SK-N-SH (cell line): ENCODE measurements around the gene NPTX1. TPM values are rescaled to one million over a fixed set of nuclear protein-coding genes. Genes with fewer than 3 reads are reported as not detected.

ENCODE experiments used
- CTCF ChIA-PET: fragments of 300-600, 350-600 bp; formaldehyde crosslinking; extraction: SDS; loops from one replicate; lab custom pipeline; 2021; lab: Yijun Ruan, JAX
- POLR2A ChIA-PET: fragments of 350-600 bp; sonication (Branson Sonifier 250); formaldehyde crosslinking; extraction: SDS; loops from one replicate; lab custom pipeline; 2020; ENCODE audit warnings: antibody characterized with exemption, inconsistent platforms; lab: Yijun Ruan, JAX
- DNase-seq: peaks from one replicate; pipeline ENCODE4 v3.0.0; 2012
- H2AFZ ChIP-seq: fragments of 200-600 bp; sonication (generic); 2 replicates; pipeline ENCODE4 v1.8.1; 2016; ENCODE audit warnings: antibody characterized with exemption, mild to moderate bottlenecking, low read depth
- H3F3A ChIP-seq: fragments of 200-600 bp; sonication (generic); replicated peaks from 2 replicates; pipeline ENCODE3; 2016; ENCODE audit warnings: antibody characterized with exemption, mild to moderate bottlenecking; ENCODE audit not compliant: insufficient read depth
- H3K27ac ChIP-seq, 2 experiments: fragments of 200-500 bp in 1 of 2; fragments of 200-600 bp in 1 of 2; sonication (Bioruptor generic) in 1 of 2; sonication (generic), shearing (Covaris generic) in 1 of 2; 2 replicates each; pipeline versions ENCODE4 v1.5.1 to v1.6.1; 2014 to 2016; ENCODE audit warnings: low read depth in 2 of 2, inconsistent platforms in 1 of 2, low read length in 1 of 2, mild to moderate bottlenecking in 1 of 2, mixed read lengths in 1 of 2
- H3K27me3 ChIP-seq: fragments of 200-600 bp; sonication (generic), shearing (Covaris generic); 2 replicates; pipeline ENCODE4 v1.6.1; 2016; ENCODE audit warnings: mixed run types; ENCODE audit not compliant: insufficient read depth
- H3K36me3 ChIP-seq, 2 experiments: fragments of 200-500 bp in 1 of 2; fragments of 200-600 bp in 1 of 2; sonication (Bioruptor generic) in 1 of 2; sonication (generic) in 1 of 2; replicated peaks in 1 of 2; 2 replicates each; pipeline versions ENCODE3 to v1.5.1; 2014 to 2016; ENCODE audit warnings: low read length in 1 of 2, mild to moderate bottlenecking in 1 of 2; ENCODE audit not compliant: insufficient read depth in 2 of 2, control insufficient read depth in 1 of 2
- H3K4me1 ChIP-seq, 2 experiments: fragments of 200-500 bp in 1 of 2; fragments of 200-600 bp in 1 of 2; sonication (Bioruptor generic) in 1 of 2; sonication (generic), shearing (Covaris generic) in 1 of 2; 2 replicates each; pipeline versions ENCODE4 v1.5.1 to v1.6.1; 2014 to 2016; ENCODE audit warnings: low read depth in 1 of 2, low read length in 1 of 2, mixed run types in 1 of 2; ENCODE audit not compliant: insufficient read depth in 2 of 2, control insufficient read depth in 1 of 2
- H3K4me2 ChIP-seq: fragments of 200-600 bp; sonication (generic), shearing (Covaris generic); 2 replicates; pipeline ENCODE4 v1.6.1; 2017; ENCODE audit warnings: mixed run types
- H3K4me3 ChIP-seq, 2 experiments: fragments of 200-500 bp in 1 of 2; fragments of 200-600 bp in 1 of 2; sonication (Bioruptor generic) in 1 of 2; sonication (generic), shearing (Covaris generic) in 1 of 2; 2 replicates each; pipeline versions ENCODE4 v1.5.1 to v1.8.1; 2014 to 2016; ENCODE audit warnings: low read depth in 2 of 2, inconsistent platforms in 1 of 2, low read length in 1 of 2, mild to moderate bottlenecking in 1 of 2, mixed read lengths in 1 of 2, moderate library complexity in 1 of 2
- H3K79me2 ChIP-seq: fragments of 200-600 bp; sonication (generic); 2 replicates; pipeline ENCODE4 v1.8.1; 2017; ENCODE audit warnings: mild to moderate bottlenecking; ENCODE audit not compliant: insufficient read depth
- H3K9ac ChIP-seq: fragments of 200-600 bp; sonication (generic); 2 replicates; pipeline ENCODE4 v1.6.1; 2017; ENCODE audit warnings: mixed run types
- H3K9me2 ChIP-seq: fragments of 200-600 bp; sonication (generic); 2 replicates; pipeline ENCODE4 v1.6.1; 2017; ENCODE audit warnings: mixed run types
- H3K9me3 ChIP-seq: fragments of 200-600 bp; sonication (generic); 2 replicates; pipeline ENCODE4 v1.6.1; 2017; ENCODE audit warnings: mixed run types, mild to moderate bottlenecking, moderate library complexity
- H4K20me1 ChIP-seq: fragments of 200-600 bp; sonication (generic); 2 replicates; pipeline ENCODE4 v1.6.1; 2017; ENCODE audit warnings: mild to moderate bottlenecking, mixed run types; ENCODE audit not compliant: insufficient read depth
- CHD2 ChIP-seq: fragments of 150-350 bp; IDR thresholded peaks from 2 replicates; pipeline ENCODE4 v1.6.1; 2018; ENCODE audit warnings: low read length; ENCODE audit not compliant: partially characterized antibody
- FOXJ3 ChIP-seq: sonication (generic); formaldehyde crosslinking; IDR thresholded peaks from 2 replicates; pipeline ENCODE4 v1.5.1; 2020; ENCODE audit warnings: mild to moderate bottlenecking, missing genetic modification reagents
- FOXM1 ChIP-seq: IDR thresholded peaks from 2 replicates; pipeline ENCODE4 v1.4.0; 2012; ENCODE audit warnings: low read depth, mild to moderate bottlenecking
- GABPA ChIP-seq: IDR thresholded peaks from 2 replicates; pipeline ENCODE4 v1.4.0; 2012; ENCODE audit warnings: low read depth, mild to moderate bottlenecking
- GATA2 ChIP-seq: sonication (generic); formaldehyde crosslinking; IDR thresholded peaks from 2 replicates; pipeline ENCODE4 v1.5.0; 2020; ENCODE audit warnings: mild to moderate bottlenecking, missing genetic modification reagents
- JUND ChIP-seq: IDR thresholded peaks from 2 replicates; pipeline ENCODE4 v1.4.0; 2012
- RAD21 ChIP-seq: IDR thresholded peaks from 2 replicates; pipeline ENCODE4 v1.6.1; 2012; ENCODE audit warnings: mild to moderate bottlenecking, low read length
- RFX5 ChIP-seq: IDR thresholded peaks from 2 replicates; pipeline ENCODE4 v1.6.1; 2012; ENCODE audit warnings: mild to moderate bottlenecking, improper control_type of control experiment, low read length
- RXRA ChIP-seq: IDR thresholded peaks from 2 replicates; pipeline ENCODE4 v1.4.0; 2012; ENCODE audit warnings: low read depth, mild to moderate bottlenecking, borderline replicate concordance
- TAF1 ChIP-seq: IDR thresholded peaks from 2 replicates; pipeline ENCODE4 v1.6.1; 2012; ENCODE audit warnings: low read depth, mild to moderate bottlenecking, low read length, moderate library complexity, borderline replicate concordance
- TCF12 ChIP-seq: IDR thresholded peaks from 2 replicates; pipeline ENCODE4 v1.4.0; 2012
- TEAD4 ChIP-seq: IDR thresholded peaks from 2 replicates; pipeline ENCODE4 v1.4.0; 2012; ENCODE audit warnings: mild to moderate bottlenecking, borderline replicate concordance; ENCODE audit not compliant: insufficient read depth
- WGBS: methylation state at CpG from one replicate; pipeline ENCODE4 v1.1.6; 2017; ENCODE audit warnings: low lambda C conversion rate; 5-methylcytosine and 5-hydroxymethylcytosine counted together
- polyA plus RNA-seq, 3 experiments: library from polyadenylated mRNA; depleted of rRNA; stranded (reverse); fragments of >200 nt; gene quantifications; 2 replicates each; pipeline ENCODE4 v1.2.3, GENCODE V29; 2012
- TF ChIP-seq, protein P1 (sequence below): IDR thresholded peaks from 2 replicates; pipeline ENCODE4; 2012
- TF ChIP-seq, protein P2 (sequence below): fragments of 150-350 bp; IDR thresholded peaks from 2 replicates; pipeline ENCODE4 v1.6.1; 2017; ENCODE audit warnings: antibody characterized with exemption, low read length, low read depth, borderline replicate concordance
- TF ChIP-seq, protein P3 (sequence below): IDR thresholded peaks from 2 replicates; pipeline ENCODE4 v1.4.0; 2012; ENCODE audit warnings: low read depth, borderline replicate concordance
- TF ChIP-seq, protein P4 (sequence below): IDR thresholded peaks from 2 replicates; pipeline ENCODE4 v1.4.0; 2012; ENCODE audit warnings: low read depth, borderline replicate concordance
- TF ChIP-seq, protein P5 (sequence below): IDR thresholded peaks from 2 replicates; pipeline ENCODE4 v1.6.1; 2012; ENCODE audit warnings: mild to moderate bottlenecking, low read depth, low read length, moderate library complexity

NPTX1 gene
- polyA plus RNA-seq, 1 of the 3 experiments (the other 2 are of a cell fraction), result 0.05 TPM

DNA sequence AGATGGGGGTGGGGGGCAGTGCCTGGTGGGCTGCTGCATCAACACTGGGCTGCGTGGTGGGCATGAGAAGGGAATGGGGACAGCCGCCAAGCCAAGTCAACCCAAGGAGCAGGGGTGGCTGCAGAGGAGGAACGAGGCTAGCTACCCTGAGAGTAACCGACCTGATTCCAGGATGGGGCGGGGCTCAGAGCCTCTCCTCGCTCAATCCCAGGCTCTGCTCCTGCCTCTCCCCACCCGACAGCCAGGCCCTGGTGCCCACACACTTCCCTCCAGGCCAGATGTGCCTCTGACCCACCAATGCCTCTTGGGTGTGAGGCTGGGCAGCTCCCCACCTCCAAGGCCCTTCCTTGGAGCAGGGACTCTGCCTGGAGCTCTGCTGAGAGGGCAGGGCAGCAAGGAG, 2.7 kb downstream of the NPTX1 start (continued):
- TF ChIP-seq, protein P1, sequence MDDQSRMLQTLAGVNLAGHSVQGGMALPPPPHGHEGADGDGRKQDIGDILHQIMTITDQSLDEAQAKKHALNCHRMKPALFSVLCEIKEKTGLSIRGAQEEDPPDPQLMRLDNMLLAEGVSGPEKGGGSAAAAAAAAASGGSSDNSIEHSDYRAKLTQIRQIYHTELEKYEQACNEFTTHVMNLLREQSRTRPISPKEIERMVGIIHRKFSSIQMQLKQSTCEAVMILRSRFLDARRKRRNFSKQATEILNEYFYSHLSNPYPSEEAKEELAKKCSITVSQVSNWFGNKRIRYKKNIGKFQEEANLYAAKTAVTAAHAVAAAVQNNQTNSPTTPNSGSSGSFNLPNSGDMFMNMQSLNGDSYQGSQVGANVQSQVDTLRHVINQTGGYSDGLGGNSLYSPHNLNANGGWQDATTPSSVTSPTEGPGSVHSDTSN, result no peak
- TF ChIP-seq RAD21, result no peak

DNA sequence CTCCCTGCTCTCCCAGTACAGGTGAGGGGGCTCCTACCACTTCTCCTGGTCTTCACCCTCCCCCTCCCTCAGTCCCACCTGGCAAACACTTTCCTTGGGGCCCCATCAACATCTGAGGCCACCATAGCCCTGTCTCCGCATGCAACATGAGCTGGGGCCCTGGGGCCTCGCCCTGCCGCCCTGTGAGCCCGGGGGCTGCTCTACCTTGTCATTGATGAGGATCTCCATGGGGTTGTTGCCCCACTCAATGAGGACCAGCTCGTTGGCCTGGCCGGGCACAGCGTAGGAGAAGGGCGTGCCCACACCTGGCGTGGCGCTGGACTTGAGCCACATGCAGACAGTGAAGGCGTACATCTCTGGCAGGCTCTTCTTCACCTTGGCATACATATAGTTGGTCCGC, 3.4 kb downstream of the NPTX1 start:
- no peak overlapping the region for H3K4me3 ChIP-seq
- CTCF ChIA-PET, result interaction anchor here (0.7 to 7.6 kb wide), 16 partner anchors 8 to 509 kb away, joined by 3 to 71 read pairs (median 4); partner anchors contain the start of gene GAA
- H3K79me2 ChIP-seq, result no peaks in the 10 kb centered on the region
- H3K4me2 ChIP-seq, result no peak overlapping the region
- peaks cover 14% of the 10 kb centered on the region for H4K20me1 ChIP-seq
- H3K4me1 ChIP-seq, result peaks cover 0 to 20% of the 10 kb centered on the region in 2 experiments; a peak in 1 of 4 replicates
- no peak overlapping the region for H3K27ac ChIP-seq
- no peak overlapping the region for H2AFZ ChIP-seq
- H3K9me3 ChIP-seq, result no peaks in the 10 kb centered on the region
- H3K9ac ChIP-seq, result no peak overlapping the region
- no peaks in the 10 kb centered on the region for H3K36me3 ChIP-seq
- no peak for DNase-seq
- H3F3A ChIP-seq, result no peaks in the 10 kb centered on the region
- POLR2A ChIA-PET, result interaction anchor here (1.0 to 1.8 kb wide), 2 partner anchors 18 to 72 kb away, joined by 3 to 9 read pairs; partner anchors contain the start of gene RPTOR
- H3K27me3 ChIP-seq, result peaks cover 99% of the 10 kb centered on the region
- 54% methylated on average over 10 of the region's 12 CpGs for whole genome bisulfite sequencing
- TF ChIP-seq, protein P2, sequence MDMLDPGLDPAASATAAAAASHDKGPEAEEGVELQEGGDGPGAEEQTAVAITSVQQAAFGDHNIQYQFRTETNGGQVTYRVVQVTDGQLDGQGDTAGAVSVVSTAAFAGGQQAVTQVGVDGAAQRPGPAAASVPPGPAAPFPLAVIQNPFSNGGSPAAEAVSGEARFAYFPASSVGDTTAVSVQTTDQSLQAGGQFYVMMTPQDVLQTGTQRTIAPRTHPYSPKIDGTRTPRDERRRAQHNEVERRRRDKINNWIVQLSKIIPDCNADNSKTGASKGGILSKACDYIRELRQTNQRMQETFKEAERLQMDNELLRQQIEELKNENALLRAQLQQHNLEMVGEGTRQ, result no peak
- TF ChIP-seq RXRA (no peak), RFX5 (no peak), JUND (no peak), GATA2 (CRISPR knock-in tag) (no peak), FOXM1 (no peak), TCF12 (no peak), GABPA (no peak), TAF1 (no peak), FOXJ3 (no peak), TEAD4 (no peak), CHD2 (no peak)
- TF ChIP-seq, protein P3, sequence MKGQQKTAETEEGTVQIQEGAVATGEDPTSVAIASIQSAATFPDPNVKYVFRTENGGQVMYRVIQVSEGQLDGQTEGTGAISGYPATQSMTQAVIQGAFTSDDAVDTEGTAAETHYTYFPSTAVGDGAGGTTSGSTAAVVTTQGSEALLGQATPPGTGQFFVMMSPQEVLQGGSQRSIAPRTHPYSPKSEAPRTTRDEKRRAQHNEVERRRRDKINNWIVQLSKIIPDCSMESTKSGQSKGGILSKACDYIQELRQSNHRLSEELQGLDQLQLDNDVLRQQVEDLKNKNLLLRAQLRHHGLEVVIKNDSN, result no peak
- TF ChIP-seq, protein P1, result no peak
- TF ChIP-seq, protein P4, sequence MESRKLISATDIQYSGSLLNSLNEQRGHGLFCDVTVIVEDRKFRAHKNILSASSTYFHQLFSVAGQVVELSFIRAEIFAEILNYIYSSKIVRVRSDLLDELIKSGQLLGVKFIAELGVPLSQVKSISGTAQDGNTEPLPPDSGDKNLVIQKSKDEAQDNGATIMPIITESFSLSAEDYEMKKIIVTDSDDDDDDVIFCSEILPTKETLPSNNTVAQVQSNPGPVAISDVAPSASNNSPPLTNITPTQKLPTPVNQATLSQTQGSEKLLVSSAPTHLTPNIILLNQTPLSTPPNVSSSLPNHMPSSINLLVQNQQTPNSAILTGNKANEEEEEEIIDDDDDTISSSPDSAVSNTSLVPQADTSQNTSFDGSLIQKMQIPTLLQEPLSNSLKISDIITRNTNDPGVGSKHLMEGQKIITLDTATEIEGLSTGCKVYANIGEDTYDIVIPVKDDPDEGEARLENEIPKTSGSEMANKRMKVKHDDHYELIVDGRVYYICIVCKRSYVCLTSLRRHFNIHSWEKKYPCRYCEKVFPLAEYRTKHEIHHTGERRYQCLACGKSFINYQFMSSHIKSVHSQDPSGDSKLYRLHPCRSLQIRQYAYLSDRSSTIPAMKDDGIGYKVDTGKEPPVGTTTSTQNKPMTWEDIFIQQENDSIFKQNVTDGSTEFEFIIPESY, result no peak
- TF ChIP-seq, protein P5, sequence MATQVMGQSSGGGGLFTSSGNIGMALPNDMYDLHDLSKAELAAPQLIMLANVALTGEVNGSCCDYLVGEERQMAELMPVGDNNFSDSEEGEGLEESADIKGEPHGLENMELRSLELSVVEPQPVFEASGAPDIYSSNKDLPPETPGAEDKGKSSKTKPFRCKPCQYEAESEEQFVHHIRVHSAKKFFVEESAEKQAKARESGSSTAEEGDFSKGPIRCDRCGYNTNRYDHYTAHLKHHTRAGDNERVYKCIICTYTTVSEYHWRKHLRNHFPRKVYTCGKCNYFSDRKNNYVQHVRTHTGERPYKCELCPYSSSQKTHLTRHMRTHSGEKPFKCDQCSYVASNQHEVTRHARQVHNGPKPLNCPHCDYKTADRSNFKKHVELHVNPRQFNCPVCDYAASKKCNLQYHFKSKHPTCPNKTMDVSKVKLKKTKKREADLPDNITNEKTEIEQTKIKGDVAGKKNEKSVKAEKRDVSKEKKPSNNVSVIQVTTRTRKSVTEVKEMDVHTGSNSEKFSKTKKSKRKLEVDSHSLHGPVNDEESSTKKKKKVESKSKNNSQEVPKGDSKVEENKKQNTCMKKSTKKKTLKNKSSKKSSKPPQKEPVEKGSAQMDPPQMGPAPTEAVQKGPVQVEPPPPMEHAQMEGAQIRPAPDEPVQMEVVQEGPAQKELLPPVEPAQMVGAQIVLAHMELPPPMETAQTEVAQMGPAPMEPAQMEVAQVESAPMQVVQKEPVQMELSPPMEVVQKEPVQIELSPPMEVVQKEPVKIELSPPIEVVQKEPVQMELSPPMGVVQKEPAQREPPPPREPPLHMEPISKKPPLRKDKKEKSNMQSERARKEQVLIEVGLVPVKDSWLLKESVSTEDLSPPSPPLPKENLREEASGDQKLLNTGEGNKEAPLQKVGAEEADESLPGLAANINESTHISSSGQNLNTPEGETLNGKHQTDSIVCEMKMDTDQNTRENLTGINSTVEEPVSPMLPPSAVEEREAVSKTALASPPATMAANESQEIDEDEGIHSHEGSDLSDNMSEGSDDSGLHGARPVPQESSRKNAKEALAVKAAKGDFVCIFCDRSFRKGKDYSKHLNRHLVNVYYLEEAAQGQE, result no peak
- no peaks in the 10 kb centered on the region for H3K9me2 ChIP-seq
